ENCODE results near the gene PTPRO.

Gene PTPRO

GRCh38 chr12:15469356-15469755 lies 147.0 kb downstream of the PTPRO start:
- Histone ChIP-seq H4K20me1 (ENCODE audit: control insufficient read depth, insufficient read depth, low read depth, low read length) (no peaks in the 10 kb centered on the region), H3K27me3 (ENCODE audit: control insufficient read depth, low read length) (no peaks in the 10 kb centered on the region), H3K4me1 (ENCODE audit: control insufficient read depth, low read length) (no peaks in the 10 kb centered on the region), H3K4me3 (ENCODE audit: low read length) (no peak overlapping the region), H3K36me3 (ENCODE audit: control insufficient read depth, low read length) (no peaks in the 10 kb centered on the region), H3K9me2 (replicated peaks; ENCODE audit: control insufficient read depth, low read length) (no peaks in the 10 kb centered on the region), H3K27ac (ENCODE audit: low read depth, low read length) (no peak overlapping the region), H3K79me2 (ENCODE audit: control insufficient read depth, low read length) (no peaks in the 10 kb centered on the region), H3F3A (ENCODE audit: control insufficient read depth, insufficient read depth) (no peaks in the 10 kb centered on the region), H3K9me3 (ENCODE audit: control insufficient read depth, insufficient read depth, low read length) (no peaks in the 10 kb centered on the region), H3K4me2 (ENCODE audit: low read length) (no peak overlapping the region)
- TF ChIP-seq EZH2phosphoT487 (IDR thresholded peaks at IDR 0.05; ENCODE audit: borderline replicate concordance, low read length), result no peak
- TF ChIP-seq, protein P1, sequence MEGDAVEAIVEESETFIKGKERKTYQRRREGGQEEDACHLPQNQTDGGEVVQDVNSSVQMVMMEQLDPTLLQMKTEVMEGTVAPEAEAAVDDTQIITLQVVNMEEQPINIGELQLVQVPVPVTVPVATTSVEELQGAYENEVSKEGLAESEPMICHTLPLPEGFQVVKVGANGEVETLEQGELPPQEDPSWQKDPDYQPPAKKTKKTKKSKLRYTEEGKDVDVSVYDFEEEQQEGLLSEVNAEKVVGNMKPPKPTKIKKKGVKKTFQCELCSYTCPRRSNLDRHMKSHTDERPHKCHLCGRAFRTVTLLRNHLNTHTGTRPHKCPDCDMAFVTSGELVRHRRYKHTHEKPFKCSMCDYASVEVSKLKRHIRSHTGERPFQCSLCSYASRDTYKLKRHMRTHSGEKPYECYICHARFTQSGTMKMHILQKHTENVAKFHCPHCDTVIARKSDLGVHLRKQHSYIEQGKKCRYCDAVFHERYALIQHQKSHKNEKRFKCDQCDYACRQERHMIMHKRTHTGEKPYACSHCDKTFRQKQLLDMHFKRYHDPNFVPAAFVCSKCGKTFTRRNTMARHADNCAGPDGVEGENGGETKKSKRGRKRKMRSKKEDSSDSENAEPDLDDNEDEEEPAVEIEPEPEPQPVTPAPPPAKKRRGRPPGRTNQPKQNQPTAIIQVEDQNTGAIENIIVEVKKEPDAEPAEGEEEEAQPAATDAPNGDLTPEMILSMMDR (IDR thresholded peaks at IDR 0.05; ENCODE audit: low read depth, low read length, poor library complexity, severe bottlenecking), result no peak

DNA sequence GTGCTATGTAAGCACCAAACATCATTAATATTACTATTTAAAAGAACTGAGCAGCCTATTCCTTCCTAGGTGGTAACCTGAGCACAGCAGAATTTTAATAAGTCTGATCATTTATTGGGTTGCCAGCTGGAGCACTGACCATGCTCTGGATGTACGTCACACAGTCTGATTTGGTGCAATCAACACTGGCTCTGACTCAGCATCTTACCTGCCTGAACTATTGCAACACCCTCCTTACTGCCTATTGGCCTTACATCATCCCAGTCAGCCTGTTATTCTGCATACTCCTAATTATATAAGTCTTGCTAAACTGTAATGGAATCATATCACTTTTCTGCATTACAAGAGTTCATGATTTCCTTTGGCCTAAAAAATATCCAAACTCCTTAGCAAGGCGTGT lies 149.7 kb downstream of the PTPRO start:
- TF ChIP-seq, protein P1 (IDR thresholded peaks at IDR 0.05; ENCODE audit: low read depth, low read length, poor library complexity, severe bottlenecking), result no peak
- no peak for TF ChIP-seq EZH2phosphoT487 (IDR thresholded peaks at IDR 0.05; ENCODE audit: borderline replicate concordance, low read length)
- H3K4me3 ChIP-seq (ENCODE audit: low read length), result no peak overlapping the region
- H4K20me1 ChIP-seq (ENCODE audit: control insufficient read depth, insufficient read depth, low read depth, low read length), result no peaks in the 10 kb centered on the region
- no peak overlapping the region for H3K27ac ChIP-seq (ENCODE audit: low read depth, low read length)
- no peaks in the 10 kb centered on the region for H3K36me3 ChIP-seq (ENCODE audit: control insufficient read depth, low read length)
- no peaks in the 10 kb centered on the region for H3K4me1 ChIP-seq (ENCODE audit: control insufficient read depth, low read length)
- H3K9me2 ChIP-seq (replicated peaks; ENCODE audit: control insufficient read depth, low read length), result no peaks in the 10 kb centered on the region
- H3K27me3 ChIP-seq (ENCODE audit: control insufficient read depth, low read length), result no peaks in the 10 kb centered on the region
- H3K79me2 ChIP-seq (ENCODE audit: control insufficient read depth, low read length), result no peaks in the 10 kb centered on the region
- H3K9me3 ChIP-seq (ENCODE audit: control insufficient read depth, insufficient read depth, low read length), result no peaks in the 10 kb centered on the region
- no peak overlapping the region for H3K4me2 ChIP-seq (ENCODE audit: low read length)
- H3F3A ChIP-seq (ENCODE audit: control insufficient read depth, insufficient read depth), result no peaks in the 10 kb centered on the region

GRCh38 chr12:15474766-15475165 lies 152.5 kb downstream of the PTPRO start:
- Histone ChIP-seq H3K4me2 (ENCODE audit: low read length) (no peak overlapping the region), H3K9me3 (ENCODE audit: control insufficient read depth, insufficient read depth, low read length) (no peaks in the 10 kb centered on the region), H3K36me3 (ENCODE audit: control insufficient read depth, low read length) (no peaks in the 10 kb centered on the region), H3K4me3 (ENCODE audit: low read length) (no peak overlapping the region), H3K9me2 (replicated peaks; ENCODE audit: control insufficient read depth, low read length) (no peaks in the 10 kb centered on the region), H3K27me3 (ENCODE audit: control insufficient read depth, low read length) (no peaks in the 10 kb centered on the region), H4K20me1 (ENCODE audit: control insufficient read depth, insufficient read depth, low read depth, low read length) (no peaks in the 10 kb centered on the region), H3K27ac (ENCODE audit: low read depth, low read length) (no peak overlapping the region), H3K4me1 (ENCODE audit: control insufficient read depth, low read length) (no peaks in the 10 kb centered on the region), H3K79me2 (ENCODE audit: control insufficient read depth, low read length) (no peaks in the 10 kb centered on the region), H3F3A (ENCODE audit: control insufficient read depth, insufficient read depth) (no peaks in the 10 kb centered on the region)
- TF ChIP-seq EZH2phosphoT487 (IDR thresholded peaks at IDR 0.05; ENCODE audit: borderline replicate concordance, low read length), result no peak
- TF ChIP-seq, protein P1 (IDR thresholded peaks at IDR 0.05; ENCODE audit: low read depth, low read length, poor library complexity, severe bottlenecking), result no peak

- H3K9me2 ChIP-seq (replicated peaks; ENCODE audit: control insufficient read depth, low read length), result no peaks in the 10 kb centered on the region
- H3K27me3 ChIP-seq (ENCODE audit: control insufficient read depth, low read length), result 0 out of 2 replicates have a peak, but pooled peaks cover 2% of the 10 kb centered on the region
- no peak overlapping the region for H3K4me3 ChIP-seq (ENCODE audit: low read length)
- no peaks in the 10 kb centered on the region for H3K79me2 ChIP-seq (ENCODE audit: control insufficient read depth, low read length)
- H3K4me2 ChIP-seq (ENCODE audit: low read length), result no peak overlapping the region
- no peaks in the 10 kb centered on the region for H3K4me1 ChIP-seq (ENCODE audit: control insufficient read depth, low read length)
- no peaks in the 10 kb centered on the region for H4K20me1 ChIP-seq (ENCODE audit: control insufficient read depth, insufficient read depth, low read depth, low read length)
- TF ChIP-seq EZH2phosphoT487 (IDR thresholded peaks at IDR 0.05; ENCODE audit: borderline replicate concordance, low read length), result no peak
- TF ChIP-seq, protein P1 (IDR thresholded peaks at IDR 0.05; ENCODE audit: low read depth, low read length, poor library complexity, severe bottlenecking), result no peak
- no peaks in the 10 kb centered on the region for H3K36me3 ChIP-seq (ENCODE audit: control insufficient read depth, low read length)
- H3F3A ChIP-seq (ENCODE audit: control insufficient read depth, insufficient read depth), result no peaks in the 10 kb centered on the region
- H3K9me3 ChIP-seq (ENCODE audit: control insufficient read depth, insufficient read depth, low read length), result no peaks in the 10 kb centered on the region
- H3K27ac ChIP-seq (ENCODE audit: low read depth, low read length), result no peak overlapping the region
Observed at GRCh38 chr12:15477761-15478160, 155.5 kb downstream of the PTPRO start.
